ENCODE results near the gene DGKG. TPM values are rescaled to one million over a fixed set of nuclear protein-coding genes. Genes with fewer than 3 reads are reported as not detected.
A peak's percentile ranks its signal among the peaks of the same experiment; 100 is the strongest.

The DGKG gene
- polyA plus RNA-seq, 1 donor (not counting 4 experiments of a cell fraction or from before 2014, with no cell fraction given): 0.22 TPM

- Histone ChIP-seq H3K4me3 (ENCODE audit: control insufficient read depth in 2 of 3, extremely low read depth in 1 of 3, insufficient read depth in 2 of 3, low read depth in 1 of 3, low read length in 3 of 3) (no peak overlapping the region), H2AFZ (ENCODE audit: control insufficient read depth, low read length) (no peak overlapping the region), H3K9me3 (ENCODE audit: control insufficient read depth, low read depth, low read length) (no peaks in the 10 kb centered on the region), H3K4me1 (ENCODE audit: control insufficient read depth, extremely low read depth, insufficient read depth, low read length) (no peaks in the 10 kb centered on the region), H3K27me3 (ENCODE audit: control insufficient read depth, extremely low read depth, insufficient read depth, low read length) (peaks cover 3% of the 10 kb centered on the region), H3K27ac (ENCODE audit: control insufficient read depth, insufficient read depth, low read length) (no peak overlapping the region), H3K4me2 (ENCODE audit: control insufficient read depth, extremely low read depth, insufficient read depth, low read depth, low read length) (no peak overlapping the region), H3K79me2 (ENCODE audit: control insufficient read depth, insufficient read depth, low read length) (no peaks in the 10 kb centered on the region), H3K9ac (ENCODE audit: control insufficient read depth, extremely low read depth, insufficient read depth, low read length) (no peak overlapping the region), H3K9me1 (ENCODE audit: control insufficient read depth, extremely low read depth, insufficient read depth, low read length) (no peaks in the 10 kb centered on the region), H4K20me1 (ENCODE audit: control insufficient read depth, extremely low read depth, insufficient read depth, low read length) (no peaks in the 10 kb centered on the region), H3K36me3 (ENCODE audit: control insufficient read depth in 2 of 2, extremely low read depth in 1 of 2, insufficient read depth in 2 of 2, low read length in 2 of 2) (no peaks in the 10 kb centered on the region)
- FAIRE-seq (peak; percentile 97), DNase-seq (ENCODE audit: low read depth, low spot score) (peak; percentile 2)
- TF ChIP-seq CTCF (optimal IDR thresholded peaks at IDR 0.05 in 1 of 3, IDR thresholded peaks at IDR 0.05 in 1 of 3, conservative IDR thresholded peaks at IDR 0.05 in 1 of 3; ENCODE audit: extremely low read depth in 1 of 3, insufficient read depth in 2 of 3, low read length in 3 of 3) (peak; percentile 63 to 83 (median 68)), EZH2 (IDR thresholded peaks at IDR 0.05; ENCODE audit: low read length) (no peak)
- dilution Hi-C loops (cut with MboI; ENCODE audit: extremely low pct_ligation_motif_present, low sequenced_read_pairs): no loop called here
Observed at GRCh38 chr3:186277268-186277909, 84.6 kb downstream of the DGKG start.

- Histone ChIP-seq H3K9me3 (ENCODE audit: control insufficient read depth, low read depth, low read length) (no peaks in the 10 kb centered on the region), H2AFZ (ENCODE audit: control insufficient read depth, low read length) (no peak overlapping the region), H3K36me3 (ENCODE audit: control insufficient read depth in 2 of 2, extremely low read depth in 1 of 2, insufficient read depth in 2 of 2, low read length in 2 of 2) (no peaks in the 10 kb centered on the region), H3K27ac (ENCODE audit: control insufficient read depth, insufficient read depth, low read length) (no peak overlapping the region), H3K4me2 (ENCODE audit: control insufficient read depth, extremely low read depth, insufficient read depth, low read depth, low read length) (no peak overlapping the region), H3K4me1 (ENCODE audit: control insufficient read depth, extremely low read depth, insufficient read depth, low read length) (no peaks in the 10 kb centered on the region), H3K9ac (ENCODE audit: control insufficient read depth, extremely low read depth, insufficient read depth, low read length) (no peak overlapping the region), H3K9me1 (ENCODE audit: control insufficient read depth, extremely low read depth, insufficient read depth, low read length) (no peaks in the 10 kb centered on the region), H4K20me1 (ENCODE audit: control insufficient read depth, extremely low read depth, insufficient read depth, low read length) (no peaks in the 10 kb centered on the region), H3K79me2 (ENCODE audit: control insufficient read depth, insufficient read depth, low read length) (no peaks in the 10 kb centered on the region), H3K27me3 (ENCODE audit: control insufficient read depth, extremely low read depth, insufficient read depth, low read length) (peaks cover 5% of the 10 kb centered on the region), H3K4me3 (ENCODE audit: control insufficient read depth in 2 of 3, extremely low read depth in 1 of 3, insufficient read depth in 2 of 3, low read depth in 1 of 3, low read length in 3 of 3) (no peak overlapping the region)
- TF ChIP-seq CTCF (optimal IDR thresholded peaks at IDR 0.05 in 1 of 3, IDR thresholded peaks at IDR 0.05 in 1 of 3, conservative IDR thresholded peaks at IDR 0.05 in 1 of 3; ENCODE audit: extremely low read depth in 1 of 3, insufficient read depth in 2 of 3, low read length in 3 of 3) (no peak), EZH2 (IDR thresholded peaks at IDR 0.05; ENCODE audit: low read length) (no peak)
- FAIRE-seq (no peak), DNase-seq (ENCODE audit: low read depth, low spot score) (no peak)
- dilution Hi-C loops (cut with MboI; ENCODE audit: extremely low pct_ligation_motif_present, low sequenced_read_pairs): no loop called here
Observed at GRCh38 chr3:186275436-186275835, 86.6 kb downstream of the DGKG start.

All from keratinocyte (primary cell).